IMR-90 (cell line): ENCODE data around the gene A4GNT.

Source experiments
- CTCF ChIP-seq: conservative IDR thresholded peaks from 2 replicates; pipeline ENCODE4 v1.5.1; 2012; ENCODE audit warnings: mild to moderate bottlenecking, low read depth, low read length, improper control_type of control experiment
- MAFK ChIP-seq: IDR thresholded peaks from 2 replicates; pipeline ENCODE4 v1.6.1; 2012; ENCODE audit warnings: low read depth, low read length, improper control_type of control experiment
- POLR2A ChIP-seq: IDR thresholded peaks from 2 replicates; pipeline ENCODE4 v1.6.1; 2012; ENCODE audit warnings: mild to moderate bottlenecking, low read depth, low read length

- TF ChIP-seq CTCF (no peak), POLR2A (no peak), MAFK (no peak)
These were observed 26.6 kb downstream of the A4GNT start for GRCh38 chr3:138105598-138105997.
